Measurements from ENCODE around the gene SEMA3E.

The SEMA3E gene

GRCh38 chr7:83649701-83650100 lies 762 bp upstream of the SEMA3E start:
- Histone ChIP-seq H3K9ac (ENCODE audit: insufficient read length) (no peak overlapping the region), H3K36me3 (ENCODE audit: insufficient read depth, low read length) (no peaks in the 10 kb centered on the region), H3K27ac (no peak overlapping the region), H3K4me3 (no peak overlapping the region), H3K9me3 (ENCODE audit: low read depth, low read length) (no peaks in the 10 kb centered on the region)
- DNase-seq (ENCODE audit: low read depth, low spot score): no peak
- TF ChIP-seq POLR2AphosphoS5 (IDR thresholded peaks at IDR 0.05; ENCODE audit: borderline replicate concordance, low read depth, low read length) (no peak), FOXP2 (optimal IDR thresholded peaks at IDR 0.05; ENCODE audit: control extremely low read depth, extremely low read length, insufficient read depth) (no peak), EZH2 (IDR thresholded peaks at IDR 0.05) (no peak)

DNA sequence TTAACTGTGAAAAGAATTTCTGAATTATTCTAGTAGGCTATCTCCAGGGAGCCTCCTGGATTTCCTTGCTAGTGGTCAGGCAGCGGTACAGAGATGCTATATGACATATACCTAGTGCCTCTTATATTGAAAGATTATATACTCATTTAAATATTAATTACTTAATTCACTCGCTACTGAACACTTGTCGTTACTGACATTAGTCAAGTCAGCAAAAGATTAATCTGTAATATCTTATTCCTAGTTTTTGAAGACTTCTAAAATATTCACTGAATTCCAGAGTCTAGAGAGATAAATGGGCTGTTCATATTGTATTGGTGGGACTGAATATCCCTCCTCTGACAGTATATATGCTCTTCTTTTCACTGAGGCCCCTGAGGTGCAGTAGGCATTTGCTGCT lies 2.9 kb downstream of the SEMA3E start:
- TF ChIP-seq POLR2AphosphoS5 (IDR thresholded peaks at IDR 0.05; ENCODE audit: borderline replicate concordance, low read depth, low read length) (no peak), FOXP2 (optimal IDR thresholded peaks at IDR 0.05; ENCODE audit: control extremely low read depth, extremely low read length, insufficient read depth) (no peak)
- no peak overlapping the region for H3K27ac ChIP-seq
- H3K9me3 ChIP-seq (ENCODE audit: low read depth, low read length): no peaks in the 10 kb centered on the region
- no peak overlapping the region for H3K4me3 ChIP-seq
- no peak overlapping the region for H3K9ac ChIP-seq (ENCODE audit: insufficient read length)
- DNase-seq (ENCODE audit: low read depth, low spot score): no peak
- no peaks in the 10 kb centered on the region for H3K36me3 ChIP-seq (ENCODE audit: insufficient read depth, low read length)

DNA sequence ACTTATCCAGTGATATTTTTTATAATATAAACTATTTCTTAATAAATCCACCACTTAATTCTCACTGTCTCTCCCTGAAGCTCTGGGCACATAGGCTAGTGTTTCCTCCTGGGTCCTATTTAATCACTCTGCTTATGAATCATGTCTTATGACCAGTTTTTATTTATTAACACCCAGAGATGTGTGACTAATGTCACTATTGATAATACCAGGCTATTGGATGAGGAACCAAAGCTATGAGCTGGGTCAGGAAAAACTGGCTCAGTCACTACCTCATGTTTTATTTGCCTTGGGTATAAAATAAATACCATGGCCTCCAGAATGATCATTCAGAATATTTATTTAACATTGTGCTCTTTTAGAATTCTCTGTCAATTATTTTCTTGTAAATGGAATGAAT lies 5.2 kb downstream of the SEMA3E start:
- no peak overlapping the region for H3K27ac ChIP-seq
- H3K9me3 ChIP-seq (ENCODE audit: low read depth, low read length): no peaks in the 10 kb centered on the region
- no peak overlapping the region for H3K4me3 ChIP-seq
- TF ChIP-seq POLR2AphosphoS5 (IDR thresholded peaks at IDR 0.05; ENCODE audit: borderline replicate concordance, low read depth, low read length) (no peak), FOXP2 (optimal IDR thresholded peaks at IDR 0.05; ENCODE audit: control extremely low read depth, extremely low read length, insufficient read depth) (no peak), EZH2 (IDR thresholded peaks at IDR 0.05) (no peak)
- no peak overlapping the region for H3K9ac ChIP-seq (ENCODE audit: insufficient read length)
- H3K36me3 ChIP-seq (ENCODE audit: insufficient read depth, low read length): no peaks in the 10 kb centered on the region
- DNase-seq (ENCODE audit: low read depth, low spot score): no peak

- H3K27ac ChIP-seq: no peak overlapping the region
- H3K4me3 ChIP-seq: no peak overlapping the region
- DNase-seq (ENCODE audit: low read depth, low spot score): no peak
- H3K9ac ChIP-seq (ENCODE audit: insufficient read length): no peak overlapping the region
- H3K36me3 ChIP-seq (ENCODE audit: insufficient read depth, low read length): no peaks in the 10 kb centered on the region
- TF ChIP-seq FOXP2 (optimal IDR thresholded peaks at IDR 0.05; ENCODE audit: control extremely low read depth, extremely low read length, insufficient read depth) (no peak), EZH2 (IDR thresholded peaks at IDR 0.05) (no peak), POLR2AphosphoS5 (IDR thresholded peaks at IDR 0.05; ENCODE audit: borderline replicate concordance, low read depth, low read length) (no peak)
- no peaks in the 10 kb centered on the region for H3K9me3 ChIP-seq (ENCODE audit: low read depth, low read length)
Observed at GRCh38 chr7:83643012-83643411, 5.9 kb downstream of the SEMA3E start.

DNA sequence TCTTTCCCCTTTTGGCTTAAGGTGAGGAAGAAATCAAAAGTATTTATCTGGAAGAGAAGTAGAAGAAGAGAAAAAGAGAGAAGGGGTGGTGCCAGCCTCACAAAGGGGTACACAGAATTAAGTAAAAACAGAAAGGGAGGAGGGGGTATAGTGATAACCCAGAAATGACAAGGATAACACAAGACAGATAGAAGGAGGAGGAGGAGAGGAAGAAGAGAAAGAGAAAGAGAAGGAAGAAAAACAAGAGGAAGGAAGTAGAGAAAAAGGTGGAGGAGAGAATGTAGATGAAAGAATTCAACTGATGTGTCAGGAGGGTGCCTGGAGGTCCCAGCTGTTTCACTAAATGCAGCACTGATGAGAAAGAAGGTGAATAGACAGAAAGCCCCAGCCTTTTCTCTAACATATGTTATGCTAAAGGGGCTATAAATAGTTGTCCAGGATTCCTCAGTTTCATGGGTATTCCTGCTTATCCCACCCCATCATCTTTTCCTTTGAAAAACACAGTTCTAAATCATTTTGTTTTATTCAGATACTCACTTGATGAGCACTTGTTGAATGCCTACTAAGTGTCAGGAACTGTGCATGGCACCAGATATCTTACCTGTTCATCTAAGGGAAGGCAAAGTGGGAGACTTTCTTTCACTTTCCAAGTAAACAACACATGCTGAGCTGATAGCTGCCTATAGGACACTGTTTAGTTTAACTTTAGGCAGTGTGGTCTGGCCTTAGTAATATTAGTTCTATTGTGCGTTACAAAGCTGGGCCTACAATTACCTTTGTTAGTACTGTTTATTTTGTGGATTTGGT lies 8.0 kb downstream of the SEMA3E start:
- Histone ChIP-seq H3K36me3 (ENCODE audit: insufficient read depth, low read length) (no peaks in the 10 kb centered on the region), H3K9ac (ENCODE audit: insufficient read length) (no peak overlapping the region), H3K9me3 (ENCODE audit: low read depth, low read length) (no peaks in the 10 kb centered on the region), H3K27ac (no peak overlapping the region), H3K4me3 (no peak overlapping the region)
- no peak for DNase-seq (ENCODE audit: low read depth, low spot score)
- TF ChIP-seq EZH2 (IDR thresholded peaks at IDR 0.05): no peak
- TF ChIP-seq FOXP2 (optimal IDR thresholded peaks at IDR 0.05; ENCODE audit: control extremely low read depth, extremely low read length, insufficient read depth): no peak
- no peak for TF ChIP-seq POLR2AphosphoS5 (IDR thresholded peaks at IDR 0.05; ENCODE audit: borderline replicate concordance, low read depth, low read length)

- no peak overlapping the region for H3K4me3 ChIP-seq
- no peak overlapping the region for H3K27ac ChIP-seq
- no peak for TF ChIP-seq EZH2 (IDR thresholded peaks at IDR 0.05)
- TF ChIP-seq POLR2AphosphoS5 (IDR thresholded peaks at IDR 0.05; ENCODE audit: borderline replicate concordance, low read depth, low read length): no peak
- no peak for TF ChIP-seq FOXP2 (optimal IDR thresholded peaks at IDR 0.05; ENCODE audit: control extremely low read depth, extremely low read length, insufficient read depth)
- no peak overlapping the region for H3K9ac ChIP-seq (ENCODE audit: insufficient read length)
- H3K36me3 ChIP-seq (ENCODE audit: insufficient read depth, low read length): no peaks in the 10 kb centered on the region
- no peaks in the 10 kb centered on the region for H3K9me3 ChIP-seq (ENCODE audit: low read depth, low read length)
- no peak for DNase-seq (ENCODE audit: low read depth, low spot score)
Observed at GRCh38 chr7:83640240-83640639, 8.7 kb downstream of the SEMA3E start.

DNA sequence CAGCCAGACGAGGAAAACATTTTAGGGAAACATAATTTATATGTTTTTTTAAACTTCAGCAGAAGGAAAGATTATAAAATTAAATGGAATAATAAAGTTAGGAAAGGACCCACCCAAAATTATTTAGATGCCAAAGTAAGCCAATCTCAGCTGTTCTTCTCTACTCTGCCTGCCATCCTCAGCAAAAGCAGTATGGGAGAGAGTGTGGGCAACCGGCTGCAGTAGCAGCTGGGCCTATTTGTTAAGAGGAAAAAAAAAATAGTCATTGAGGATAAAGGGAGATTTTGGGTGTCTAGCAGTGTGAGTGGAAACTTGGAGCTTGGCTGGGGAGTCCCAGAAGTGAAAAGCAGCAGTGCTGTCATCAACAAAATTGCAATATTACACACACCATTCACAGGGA lies 15.4 kb downstream of the SEMA3E start:
- DNase-seq (ENCODE audit: low read depth, low spot score): no peak
- Histone ChIP-seq H3K36me3 (ENCODE audit: insufficient read depth, low read length) (no peaks in the 10 kb centered on the region), H3K27ac (no peak overlapping the region), H3K4me3 (no peak overlapping the region), H3K9ac (ENCODE audit: insufficient read length) (no peak overlapping the region), H3K9me3 (ENCODE audit: low read depth, low read length) (no peaks in the 10 kb centered on the region)
- no peak for TF ChIP-seq POLR2AphosphoS5 (IDR thresholded peaks at IDR 0.05; ENCODE audit: borderline replicate concordance, low read depth, low read length)
- no peak for TF ChIP-seq EZH2 (IDR thresholded peaks at IDR 0.05)
- no peak for TF ChIP-seq FOXP2 (optimal IDR thresholded peaks at IDR 0.05; ENCODE audit: control extremely low read depth, extremely low read length, insufficient read depth)

DNA sequence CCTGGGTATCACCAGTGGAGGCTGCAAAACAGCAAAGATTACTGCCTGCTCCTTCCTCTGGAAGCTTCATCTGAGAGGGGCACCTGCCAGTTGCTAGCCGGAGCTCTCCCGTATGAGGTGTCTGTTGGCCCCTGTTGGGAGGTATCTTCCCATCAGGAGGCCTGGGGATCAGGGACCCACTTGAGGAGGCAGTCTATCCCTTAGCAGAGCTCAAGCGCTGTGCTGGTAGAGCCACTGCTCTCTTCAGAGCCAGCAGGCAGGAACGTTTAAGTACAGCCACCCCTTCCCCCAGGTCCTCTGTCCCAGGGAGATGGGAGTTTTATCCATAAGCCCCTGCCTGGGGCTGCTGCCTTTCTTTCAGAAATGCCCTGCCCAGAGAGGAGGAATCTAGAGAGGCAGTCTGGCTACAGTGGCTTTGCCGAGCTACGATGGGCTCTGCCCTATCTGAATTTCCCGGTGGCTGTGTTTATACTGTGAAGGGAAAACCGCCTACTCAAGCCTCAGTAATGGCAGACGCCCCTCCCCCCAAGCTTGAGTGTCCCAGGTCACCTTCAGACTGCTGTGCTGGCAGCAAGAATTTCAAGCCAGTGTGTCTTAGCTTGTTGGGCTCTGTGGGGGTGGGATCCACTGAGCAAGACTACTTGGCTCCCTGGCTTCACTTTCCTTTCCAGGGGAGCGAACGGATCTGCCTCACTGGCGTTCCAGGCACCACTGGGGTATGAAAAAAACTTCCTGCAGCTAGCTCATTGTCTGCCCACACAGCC lies 19.6 kb downstream of the SEMA3E start:
- DNase-seq (ENCODE audit: low read depth, low spot score): no peak
- Histone ChIP-seq H3K9me3 (ENCODE audit: low read depth, low read length) (no peaks in the 10 kb centered on the region), H3K4me3 (no peak overlapping the region), H3K27ac (no peak overlapping the region), H3K36me3 (ENCODE audit: insufficient read depth, low read length) (no peaks in the 10 kb centered on the region), H3K9ac (ENCODE audit: insufficient read length) (no peak overlapping the region)
- TF ChIP-seq FOXP2 (optimal IDR thresholded peaks at IDR 0.05; ENCODE audit: control extremely low read depth, extremely low read length, insufficient read depth) (no peak), EZH2 (IDR thresholded peaks at IDR 0.05) (no peak), POLR2AphosphoS5 (IDR thresholded peaks at IDR 0.05; ENCODE audit: borderline replicate concordance, low read depth, low read length) (no peak)
